Heart left ventricle (tissue), 16 donors: ENCODE data around the gene RTRAF. TPM values are rescaled to one million over a fixed set of nuclear protein-coding genes. Genes with fewer than 3 reads are reported as not detected.

Experiments used
- ATAC-seq, 4 donors: fragments of 200-7000 bp; cut with Tn5 transposase; one replicate each; pipeline ENCODE4 v1.9.1; 2020 to 2022; ENCODE audit warnings: moderate library complexity in 4 of 4, mild to moderate bottlenecking in 3 of 4, moderate number of reproducible peaks in 1 of 4
- DNase-seq, 5 donors: peaks; one replicate each; pipeline ENCODE4 v3.0.0-alpha.2; 2020
- H3K27ac ChIP-seq, 12 donors: fragments of 200-600 bp; sonication (generic) in 4 of 12; one replicate each; pipeline versions ENCODE4 v1.5.0 to v1.8.0; 2016 to 2022; ENCODE audit warnings: mild to moderate bottlenecking in 2 of 12
- H3K27me3 ChIP-seq, 9 donors: fragments of 200-600 bp; sonication (generic) in 2 of 9; one replicate each; pipeline versions ENCODE4 v1.5.1 to v1.8.0; 2016 to 2022; ENCODE audit warnings: mild to moderate bottlenecking in 3 of 9
- H3K36me3 ChIP-seq, 9 donors: fragments of 200-600 bp; sonication (generic) in 2 of 9; one replicate each; pipeline versions ENCODE4 v1.5.0 to v1.8.0; 2018 to 2022; ENCODE audit warnings: mild to moderate bottlenecking in 2 of 9
- H3K4me1 ChIP-seq, 12 donors: fragments of 200-600 bp; sonication (generic) in 4 of 12; one replicate each; pipeline versions ENCODE4 v1.5.0 to v1.8.0; 2016 to 2022; ENCODE audit warnings: mild to moderate bottlenecking in 3 of 12
- H3K4me3 ChIP-seq, 12 donors: fragments of 200-600 bp; sonication (generic) in 4 of 12; one replicate each; pipeline versions ENCODE4 v1.5.0 to v1.8.0; 2017 to 2022; ENCODE audit warnings: mild to moderate bottlenecking in 9 of 12, moderate library complexity in 4 of 12
- H3K9me3 ChIP-seq, 12 donors: fragments of 200-600 bp; sonication (generic) in 4 of 12; one replicate each; pipeline versions ENCODE4 v1.5.0 to v1.8.0; 2016 to 2022; ENCODE audit warnings: mild to moderate bottlenecking in 1 of 12
- CTCF ChIP-seq, 12 donors: fragments of 200-600 bp; sonication (generic) in 4 of 12; IDR thresholded peaks; one replicate each; pipeline versions ENCODE4 v1.5.0 to v1.8.0; 2018 to 2022; ENCODE audit warnings: antibody characterized with exemption in 12 of 12, mild to moderate bottlenecking in 5 of 12
- POLR2A ChIP-seq, 2 donors: fragments of 450-650 bp; IDR thresholded peaks; one replicate each; pipeline ENCODE4 v1.6.1; 2017; ENCODE audit warnings: antibody characterized with exemption in 2 of 2, mild to moderate bottlenecking in 2 of 2, moderate library complexity in 2 of 2
- WGBS, 4 donors: extraction: QIAGEN DNeasy Blood & Tissue Kit in 2 of 4; methylation state at CpG; one replicate each; pipeline versions ENCODE4 v1.1.5 to v1.1.7; 2013 to 2018; 5-methylcytosine and 5-hydroxymethylcytosine counted together
- intact Hi-C, 10 donors: fragments of 100-400 bp; cut with DNase I; formaldehyde crosslinking; loops; one replicate each; pipeline versions ENCODE4 v1.11.1 to v1.14.2; 2022
- polyA plus RNA-seq, 2 donors: library from polyadenylated mRNA; stranded (reverse); fragments of 200-250 nt; gene quantifications; one replicate each; pipeline ENCODE4 v1.2.3, GENCODE V29; 2013
- total RNA-seq, 9 donors: library from RNA; depleted of rRNA in 2 of 9; stranded (reverse); fragments of >200 nt in 2 of 9; fragmentation: NEBNext Ultra II Directional in 3 of 9; extraction: Animal tissue kit (Norgen Biotek cat#: 25700) in 3 of 9; gene quantifications; one replicate each; pipeline versions ENCODE4 v1.1.0 to v1.2.4, GENCODE V29; 2016 to 2023
- donor health status: ischemic (EF 13 %, LVEDD 7.1; RV severe dilation, severe dysfunction).
- donor health status: healthy with polysubstance abuse.
- donor health status: DM: no; HTN: yes; CAD: no.
- donor health status: DM: no; HTN: no; CAD: no.
- donor health status: ischemic (EF 25% LVEDD 6.9; RV normal size, moderate dysfunction).
- donor health status: ischemic (EF 25% LVEDD 5.7; RV mildly dilated, moderate dysfunction).
- donor health status: healthy.
- donor health status: DM: yes; HTN: yes; CAD: no.
- donor health status: ischemic (EF 35%, LVEDD 5.7; RV mildly dilated, moderate dysfunction).
- donor health status: nonischemic (EF 11% LVEDD 7.7; RV severe dilation, severe dysfunction).
- donor health status: DM: yes; HTN: yes; CAD: no.
- donor health status: PGD.
- donor health status: ischemic (EF 29% LVEDD 5.4; RV normal size, mild dysfunction).
- donor health status: nonischemic (EF 23%, LVEDD 6.1; RV moderate dilation, normal function).

The RTRAF gene
- total and polyA plus RNA-seq, 11 donors: 72.9 to 272 (median 193) TPM

GRCh38 chr14:51972566-51972965 is 16.8 kb upstream of the RTRAF start:
- Histone ChIP-seq H3K4me3 (no peak overlapping the region), H3K36me3 (peaks cover 0 to 6% (median 0%) of the 10 kb centered on the region in 9 donors), H3K9me3 (no peaks in the 10 kb centered on the region), H3K27ac (no peak overlapping the region), H3K27me3 (no peaks in the 10 kb centered on the region), H3K4me1 (no peaks in the 10 kb centered on the region)
- TF ChIP-seq CTCF (IDR thresholded peaks at IDR 0.05) (no peak), POLR2A (IDR thresholded peaks at IDR 0.05) (no peak)
- intact Hi-C loops: loop anchor here in 7 of 10 donors (10.0 kb wide), 5 partner anchors 108 to 698 kb away; partner anchors contain the start of gene GNG2 (in 1 of the 7)
- no peak for DNase-seq
- WGBS, 4 donors: 94 to 97% (median 96%) methylated on average over 7 of the region's 7 CpGs
- no peak for ATAC-seq

- WGBS, 4 donors: 82 to 90% (median 88%) methylated on average over 5 of the region's 5 CpGs
- Histone ChIP-seq H3K4me1 (peaks cover 0 to 15% (median 0%) of the 10 kb centered on the region in 12 donors), H3K27ac (no peak overlapping the region), H3K4me3 (no peak overlapping the region), H3K9me3 (no peaks in the 10 kb centered on the region), H3K36me3 (no peaks in the 10 kb centered on the region), H3K27me3 (no peaks in the 10 kb centered on the region)
- intact Hi-C loops: loop anchor here (5.0 to 10.0 kb wide), 11 partner anchors 112 to 702 kb away; partner anchors contain the start of gene GNG2 (in 2 of the 10)
- ATAC-seq (no peak), DNase-seq (no peak)
- TF ChIP-seq CTCF (IDR thresholded peaks at IDR 0.05): no peak
- TF ChIP-seq POLR2A (IDR thresholded peaks at IDR 0.05): no peak
Measured at GRCh38 chr14:51977075-51977474, 12.3 kb upstream of the RTRAF start.

- H3K27me3 ChIP-seq: no peaks in the 10 kb centered on the region
- intact Hi-C loops: loop anchor here (5.0 to 10.0 kb wide), 11 partner anchors 114 to 704 kb away; partner anchors contain the start of gene GNG2 (in 2 of the 10)
Measured at GRCh38 chr14:51978681-51979085, 10.7 kb upstream of the RTRAF start.

More at GRCh38 chr14:51978681-51979085, 10.7 kb upstream of the RTRAF start:
- ATAC-seq (peak in 1 of 4 donors; percentile 35), DNase-seq (no peak)
- Histone ChIP-seq H3K4me3 (no peak overlapping the region), H3K4me1 (peaks cover 0 to 15% (median 0%) of the 10 kb centered on the region in 12 donors), H3K27ac (peak overlapping the region in 6 of 12 donors; percentile 5 to 46 (median 22)), H3K36me3 (no peaks in the 10 kb centered on the region), H3K9me3 (no peaks in the 10 kb centered on the region)
- 24 to 39% (median 27%) methylated on average over 2 of the region's 2 CpGs for WGBS, 4 donors
- TF ChIP-seq POLR2A (IDR thresholded peaks at IDR 0.05) (no peak), CTCF (IDR thresholded peaks at IDR 0.05) (no peak)
